Astrocyte of the spinal cord (primary cell): ENCODE data around the gene DOCK9.

Source experiments
- DNase-seq: peaks from one replicate; pipeline ENCODE4 v3.0.0; 2011; ENCODE audit warnings: low read depth, low spot score
- H3K4me3 ChIP-seq: 2 replicates; pipeline ENCODE4 v1.5.1; 2011; ENCODE audit warnings: low read depth, mild to moderate bottlenecking, low read length, moderate library complexity
- CTCF ChIP-seq: IDR thresholded peaks from 2 replicates; pipeline ENCODE4 v1.5.1; 2012; ENCODE audit warnings: low read depth, mild to moderate bottlenecking, low read length, inconsistent platforms
- in situ Hi-C: cut with HindIII; loops from 2 replicates; pipeline ENCODE4 v1.10.0; 2017; ENCODE audit warnings: low sequenced_read_pairs

DOCK9 gene

DNA sequence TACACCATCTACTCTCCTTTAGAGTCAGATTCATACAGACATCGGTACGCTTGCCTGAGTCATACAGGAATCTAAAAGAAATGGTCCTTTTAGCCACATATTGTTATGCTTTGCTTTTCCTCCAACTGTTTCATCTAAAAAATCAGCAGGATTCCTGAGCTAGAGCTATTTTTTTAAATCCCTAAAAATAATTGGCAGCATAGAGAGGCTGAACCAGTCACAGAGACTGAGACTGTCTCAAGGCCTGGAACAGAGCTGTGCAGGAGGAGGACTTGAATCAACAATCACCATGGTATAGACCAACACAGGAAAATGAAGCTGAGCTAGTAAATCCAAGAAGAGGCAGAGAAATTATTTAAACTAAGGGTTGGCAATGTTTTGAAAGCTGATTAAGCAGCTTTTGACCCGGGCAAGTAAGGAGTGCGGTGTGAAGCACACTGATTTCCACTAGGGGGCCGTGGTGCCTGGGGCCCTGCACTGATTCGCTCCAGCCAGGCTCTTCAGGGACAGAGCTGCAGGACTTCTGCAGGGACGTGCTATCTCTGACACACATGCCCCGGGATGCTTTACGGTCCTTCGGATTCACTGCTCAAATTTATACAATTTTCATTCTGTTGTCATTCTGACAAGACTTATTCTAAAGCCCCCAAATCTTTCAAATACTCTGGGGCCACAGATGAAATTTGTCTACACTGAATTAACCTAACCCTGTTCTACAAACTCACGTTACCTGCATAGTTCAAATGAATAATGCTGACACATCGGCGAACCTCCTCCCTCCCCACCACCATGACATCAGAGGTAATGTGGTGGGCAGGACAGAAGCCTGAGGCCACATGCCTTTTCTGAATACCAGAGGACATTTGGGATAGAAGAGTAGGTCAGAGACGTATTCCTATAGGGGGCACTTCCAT, 137.8 kb downstream of the DOCK9 start:
- TF ChIP-seq CTCF = peak; percentile 88
- in situ Hi-C loops = no loop called here
- H3K4me3 ChIP-seq = no peak overlapping the region
- peak; percentile 85 for DNase-seq

- in situ Hi-C loops = no loop called here
- DNase-seq = peak; percentile 48
- no peak overlapping the region for H3K4me3 ChIP-seq
- no peak for TF ChIP-seq CTCF
Observed at GRCh38 chr13:98838776-98839175, 139.1 kb downstream of the DOCK9 start.

- H3K4me3 ChIP-seq = no peak overlapping the region
- in situ Hi-C loops = no loop called here
- no peak for DNase-seq
- TF ChIP-seq CTCF = no peak
Observed at GRCh38 chr13:98837896-98838295, 140.0 kb downstream of the DOCK9 start.

DNA sequence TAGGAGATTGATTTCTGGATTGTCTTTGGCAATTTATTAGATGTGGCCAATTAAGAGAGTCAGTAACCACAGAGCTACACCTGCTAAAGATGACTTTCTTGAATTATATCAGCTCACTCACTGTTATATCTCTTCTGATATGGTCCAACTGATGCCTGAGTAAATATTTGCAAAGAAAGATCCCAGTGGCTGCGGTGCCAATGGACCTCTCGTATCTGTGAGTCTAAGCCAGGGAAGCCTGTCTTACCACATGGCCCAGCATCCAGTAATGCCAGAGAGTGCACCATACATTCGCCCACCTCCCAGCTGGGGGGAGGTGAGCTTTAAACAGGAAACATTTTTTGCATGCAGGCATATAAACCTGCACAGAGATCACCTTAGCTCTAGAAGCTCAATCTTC, 142.7 kb downstream of the DOCK9 start:
- TF ChIP-seq CTCF = no peak
- DNase-seq = no peak
- no peak overlapping the region for H3K4me3 ChIP-seq
- in situ Hi-C loops = no loop called here

DNA sequence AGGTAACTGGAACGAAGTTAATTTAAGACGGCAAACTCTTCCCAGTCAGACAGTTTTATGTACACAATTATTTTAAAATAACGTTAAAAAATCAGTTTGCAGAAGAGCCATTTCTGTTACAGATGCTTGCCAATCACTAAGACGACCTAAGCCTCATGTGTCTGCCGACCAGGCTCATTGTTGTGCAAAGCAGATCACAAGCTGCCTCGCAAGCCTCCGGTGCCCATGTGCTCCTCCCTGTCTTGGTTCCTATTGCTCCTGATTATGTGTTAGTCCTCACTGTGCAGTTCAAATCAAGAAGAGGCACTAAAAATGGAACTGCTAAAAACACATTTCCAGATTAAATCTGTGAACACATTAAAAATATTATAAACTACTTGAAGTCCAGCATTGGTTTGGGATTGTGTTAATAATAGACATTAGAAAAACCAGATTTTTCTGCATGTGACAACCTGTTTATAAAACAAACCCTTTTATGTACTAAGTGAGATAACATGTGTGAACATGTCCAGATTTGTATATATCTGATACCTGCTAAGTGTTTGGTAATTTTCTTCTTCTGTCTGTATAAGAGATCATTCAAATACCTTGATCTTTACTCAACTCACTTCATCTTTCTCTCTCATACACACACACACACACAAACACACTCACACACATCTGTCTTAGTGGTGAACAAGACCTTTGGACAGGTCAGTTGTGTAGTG, 143.5 kb downstream of the DOCK9 start:
- TF ChIP-seq CTCF = no peak
- no peak for DNase-seq
- H3K4me3 ChIP-seq = no peak overlapping the region
- in situ Hi-C loops = no loop called here

- in situ Hi-C loops = no loop called here
- TF ChIP-seq CTCF = no peak
- no peak overlapping the region for H3K4me3 ChIP-seq
- DNase-seq = no peak
Observed at GRCh38 chr13:98831236-98831635, 146.6 kb downstream of the DOCK9 start.
